Uterus (tissue), 4 donors: Measurements from ENCODE around the gene MLPH. TPM values are rescaled to one million over a fixed set of nuclear protein-coding genes. Genes with fewer than 3 reads are reported as not detected.
A peak's percentile ranks its signal among the peaks of the same experiment; 100 is the strongest.

ENCODE experiments used
- DNase-seq, 2 donors: peaks; one replicate each; pipeline ENCODE4 v3.0.0-alpha.2; 2019 to 2020
- H3K27ac ChIP-seq, 2 donors: fragments of 200-600 bp; sonication (generic); 1 replicate in 1 of 2; 2 replicates in 1 of 2; pipeline ENCODE4 v1.5.1; 2016 to 2018
- H3K27me3 ChIP-seq, 2 donors: fragments of 200-600 bp; sonication (generic); one replicate each; pipeline ENCODE4 v1.5.1; 2018 to 2019; ENCODE audit warnings: control low read depth in 1 of 2
- H3K36me3 ChIP-seq, 2 donors: fragments of 200-600 bp; sonication (generic); one replicate each; pipeline ENCODE4 v1.5.1; 2019; ENCODE audit warnings: control low read depth in 1 of 2
- H3K4me1 ChIP-seq, 2 donors: fragments of 200-600 bp; sonication (generic); one replicate each; pipeline ENCODE4 v1.5.1; 2018 to 2019; ENCODE audit warnings: control low read depth in 1 of 2
- H3K4me3 ChIP-seq, 2 donors: fragments of 200-600 bp; sonication (generic); 1 replicate in 1 of 2; 2 replicates in 1 of 2; pipeline ENCODE4 v1.5.1; 2018 to 2019; ENCODE audit warnings: mild to moderate bottlenecking in 1 of 2
- H3K9me3 ChIP-seq, 2 donors: fragments of 200-600 bp; sonication (generic); one replicate each; pipeline ENCODE4 v1.5.1; 2019; ENCODE audit warnings: control low read depth in 1 of 2
- POLR2A ChIP-seq, 2 donors: fragments of 450-650 bp; IDR thresholded peaks; one replicate each; pipeline ENCODE4 v1.6.1; 2016; ENCODE audit warnings: antibody characterized with exemption in 2 of 2, mild to moderate bottlenecking in 1 of 2, moderate library complexity in 1 of 2
- intact Hi-C: fragments of 100-400 bp; cut with DNase I; formaldehyde crosslinking; loops from one replicate; pipeline ENCODE4 v1.15.1; 2023; ENCODE audit warnings: low total_unique reads
- total RNA-seq, 4 donors: library from RNA; depleted of rRNA in 3 of 4; stranded (reverse); fragments of >200 nt in 3 of 4; gene quantifications; one replicate each; pipeline versions ENCODE4 v1.1.0 to v1.2.4, GENCODE V29; 2014 to 2023
- TF ChIP-seq, protein P1 (sequence below), 4 experiments: fragments of 200-600 bp in 2 of 4; fragments of 450-650 bp in 2 of 4; sonication (generic) in 2 of 4; IDR thresholded peaks; one replicate each; pipeline ENCODE4 v1.5.1; 2016 to 2019; ENCODE audit warnings: antibody characterized with exemption in 4 of 4, mild to moderate bottlenecking in 2 of 4, moderate library complexity in 1 of 4
- donor health status: DM: yes; HTN: yes; CAD: no.

The MLPH gene
- total RNA-seq, 4 donors from 2014 or later: 1.2 to 16.5 (median 8.9) TPM

DNA sequence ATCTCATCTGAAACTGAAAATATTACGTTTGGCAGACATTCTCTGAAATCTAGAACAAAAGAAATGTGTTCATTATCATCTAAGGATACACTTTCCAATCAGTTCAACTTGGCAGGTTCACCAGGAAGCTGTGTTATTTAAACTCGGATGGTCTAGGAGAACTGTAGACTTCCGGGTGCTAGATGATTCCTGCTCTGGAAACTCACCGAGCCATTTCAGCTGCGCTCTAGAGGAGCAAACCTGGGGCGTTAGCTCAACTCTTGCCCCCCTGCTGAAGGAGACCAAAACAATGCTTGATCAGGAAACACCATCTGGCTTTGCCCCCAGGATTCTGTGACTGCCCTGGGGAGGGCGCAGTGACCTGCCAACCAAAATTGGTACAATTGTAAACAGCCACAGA, 22.9 kb downstream of the MLPH start:
- intact Hi-C loops: loop anchor here (5.0 to 10.0 kb wide), 2 partner anchors 62 to 235 kb away; no protein-coding TSS in a partner anchor
- TF ChIP-seq, protein P1, sequence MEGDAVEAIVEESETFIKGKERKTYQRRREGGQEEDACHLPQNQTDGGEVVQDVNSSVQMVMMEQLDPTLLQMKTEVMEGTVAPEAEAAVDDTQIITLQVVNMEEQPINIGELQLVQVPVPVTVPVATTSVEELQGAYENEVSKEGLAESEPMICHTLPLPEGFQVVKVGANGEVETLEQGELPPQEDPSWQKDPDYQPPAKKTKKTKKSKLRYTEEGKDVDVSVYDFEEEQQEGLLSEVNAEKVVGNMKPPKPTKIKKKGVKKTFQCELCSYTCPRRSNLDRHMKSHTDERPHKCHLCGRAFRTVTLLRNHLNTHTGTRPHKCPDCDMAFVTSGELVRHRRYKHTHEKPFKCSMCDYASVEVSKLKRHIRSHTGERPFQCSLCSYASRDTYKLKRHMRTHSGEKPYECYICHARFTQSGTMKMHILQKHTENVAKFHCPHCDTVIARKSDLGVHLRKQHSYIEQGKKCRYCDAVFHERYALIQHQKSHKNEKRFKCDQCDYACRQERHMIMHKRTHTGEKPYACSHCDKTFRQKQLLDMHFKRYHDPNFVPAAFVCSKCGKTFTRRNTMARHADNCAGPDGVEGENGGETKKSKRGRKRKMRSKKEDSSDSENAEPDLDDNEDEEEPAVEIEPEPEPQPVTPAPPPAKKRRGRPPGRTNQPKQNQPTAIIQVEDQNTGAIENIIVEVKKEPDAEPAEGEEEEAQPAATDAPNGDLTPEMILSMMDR (IDR thresholded peaks at IDR 0.05): no peak
- no peak for TF ChIP-seq POLR2A (IDR thresholded peaks at IDR 0.05)
- Histone ChIP-seq H3K9me3 (no peaks in the 10 kb centered on the region), H3K27me3 (no peaks in the 10 kb centered on the region), H3K4me1 (no peaks in the 10 kb centered on the region), H3K4me3 (no peak overlapping the region), H3K36me3 (no peaks in the 10 kb centered on the region), H3K27ac (peak overlapping the region; percentile 55 to 77)
- DNase-seq: no peak

DNA sequence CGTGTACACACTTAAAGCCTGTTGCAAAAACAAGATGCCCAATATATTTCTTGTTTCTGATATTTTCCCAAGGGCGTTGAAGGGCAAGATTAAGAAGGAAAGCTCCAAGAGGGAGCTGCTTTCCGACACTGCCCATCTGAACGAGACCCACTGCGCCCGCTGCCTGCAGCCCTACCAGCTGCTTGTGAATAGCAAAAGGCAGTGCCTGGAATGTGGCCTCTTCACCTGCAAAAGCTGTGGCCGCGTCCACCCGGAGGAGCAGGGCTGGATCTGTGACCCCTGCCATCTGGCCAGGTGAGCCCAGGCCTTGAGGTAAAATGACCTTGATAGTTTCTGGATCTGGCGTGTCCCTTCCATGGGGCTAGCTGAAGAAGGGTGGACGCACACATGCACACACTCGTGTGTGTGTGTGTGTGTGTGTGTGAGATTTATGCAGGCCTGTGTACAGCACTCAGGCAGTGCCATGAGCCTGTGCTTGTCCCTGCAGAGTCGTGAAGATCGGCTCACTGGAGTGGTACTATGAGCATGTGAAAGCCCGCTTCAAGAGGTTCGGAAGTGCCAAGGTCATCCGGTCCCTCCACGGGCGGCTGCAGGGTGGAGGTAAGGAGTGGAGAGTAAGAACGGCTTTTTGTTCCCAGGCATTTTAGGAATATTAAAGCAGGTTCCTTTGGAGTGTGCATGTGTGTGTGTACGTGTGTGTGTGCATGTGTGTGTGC, 23.6 kb downstream of the MLPH start:
- Histone ChIP-seq H3K27me3 (no peaks in the 10 kb centered on the region), H3K36me3 (no peaks in the 10 kb centered on the region), H3K4me1 (no peaks in the 10 kb centered on the region), H3K27ac (peak overlapping the region; percentile 55 to 77), H3K4me3 (no peak overlapping the region), H3K9me3 (no peaks in the 10 kb centered on the region)
- no peak for DNase-seq
- TF ChIP-seq POLR2A (IDR thresholded peaks at IDR 0.05): no peak
- TF ChIP-seq, protein P1 (IDR thresholded peaks at IDR 0.05): no peak
- intact Hi-C loops: loop anchor here (5.0 to 10.0 kb wide), 2 partner anchors 62 to 234 kb away; no protein-coding TSS in a partner anchor

DNA sequence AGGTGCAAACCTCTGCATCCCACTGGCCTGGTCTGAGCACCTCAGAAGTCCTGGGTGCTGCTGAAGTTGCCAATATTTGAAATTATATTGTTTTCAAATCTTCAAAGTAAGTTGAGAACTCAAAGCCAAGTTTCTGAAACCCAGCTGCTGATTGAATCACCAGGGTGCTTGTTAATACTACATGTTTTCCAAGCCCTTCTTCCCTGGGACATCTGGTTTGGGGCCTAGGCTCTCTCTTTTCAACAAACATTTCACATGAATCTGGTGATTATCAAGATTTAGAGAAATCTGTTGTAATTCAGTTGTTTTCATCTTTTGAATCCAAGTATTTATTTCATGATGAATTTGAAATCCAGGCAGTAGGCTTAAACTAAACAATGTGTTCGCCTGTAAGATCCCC, 24.4 kb downstream of the MLPH start:
- TF ChIP-seq POLR2A (IDR thresholded peaks at IDR 0.05): no peak
- TF ChIP-seq, protein P1 (IDR thresholded peaks at IDR 0.05): no peak
- Histone ChIP-seq H3K27me3 (no peaks in the 10 kb centered on the region), H3K36me3 (no peaks in the 10 kb centered on the region), H3K4me1 (no peaks in the 10 kb centered on the region), H3K4me3 (no peak overlapping the region), H3K27ac (peak overlapping the region; percentile 67 to 77), H3K9me3 (no peaks in the 10 kb centered on the region)
- peak in 1 of 2 donors; percentile 53 for DNase-seq
- intact Hi-C loops: loop anchor here (5.0 to 10.0 kb wide), 2 partner anchors 61 to 233 kb away; no protein-coding TSS in a partner anchor

DNA sequence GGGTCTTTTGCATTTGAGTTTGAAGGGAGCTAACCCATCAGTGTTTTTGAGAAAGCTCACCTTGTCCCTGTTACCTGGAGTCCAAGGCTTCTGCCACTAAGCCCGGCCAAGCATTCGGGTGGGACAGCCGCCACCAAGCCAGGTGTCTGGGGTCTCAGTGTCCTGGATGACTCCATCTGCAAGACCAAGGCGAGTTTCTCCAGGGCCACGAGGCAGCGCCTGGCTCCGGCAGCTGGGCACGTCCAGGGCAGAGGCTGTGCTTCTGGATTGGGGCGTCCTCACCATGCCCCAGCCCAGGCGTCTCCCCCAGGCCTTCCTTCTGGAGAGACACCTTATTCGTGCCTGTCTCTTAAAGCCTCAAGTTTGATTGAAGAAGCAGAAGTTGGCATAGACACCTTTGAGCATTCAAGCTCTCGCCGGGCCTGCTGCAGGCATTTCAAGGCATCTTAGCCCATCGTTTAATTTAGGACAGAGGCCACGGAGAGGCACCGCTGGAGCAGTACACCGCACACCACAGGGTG, 24.9 kb downstream of the MLPH start:
- DNase-seq: no peak
- no peak overlapping the region for H3K4me3 ChIP-seq
- peak overlapping the region; percentile 67 to 77 for H3K27ac ChIP-seq
- H3K36me3 ChIP-seq: no peaks in the 10 kb centered on the region
- H3K4me1 ChIP-seq: no peaks in the 10 kb centered on the region
- intact Hi-C loops: loop anchor here (5.0 to 10.0 kb wide), 2 partner anchors 60 to 233 kb away; no protein-coding TSS in a partner anchor
- H3K27me3 ChIP-seq: no peaks in the 10 kb centered on the region
- no peak for TF ChIP-seq POLR2A (IDR thresholded peaks at IDR 0.05)
- TF ChIP-seq, protein P1 (IDR thresholded peaks at IDR 0.05): no peak
- no peaks in the 10 kb centered on the region for H3K9me3 ChIP-seq
